H1 (cell line): ENCODE data around the gene CXXC5. TPM values are rescaled to one million over a fixed set of nuclear protein-coding genes. Genes with fewer than 3 reads are reported as not detected.
A peak's percentile ranks its signal among the peaks of the same experiment; 100 is the strongest.

Source experiments
- CTCF ChIA-PET: fragments of 300-600 bp; sonication (Branson Sonifier 250); formaldehyde crosslinking; loops from one replicate; lab custom pipeline; 2021; ENCODE audit not compliant: partially characterized antibody; lab: Charles Lee
- POLR2A ChIA-PET: fragments of 300-600 bp; sonication (Branson Sonifier 250); formaldehyde crosslinking; loops from one replicate; lab custom pipeline; 2021; ENCODE audit warnings: inconsistent platforms; ENCODE audit not compliant: partially characterized antibody; lab: Charles Lee
- DNase-seq, 2 experiments: peaks; one replicate each; pipeline versions ENCODE4 v3.0.0 to v3.0.0-alpha.2; 2010 to 2022; ENCODE audit warnings: low spot score in 2 of 2, low read depth in 1 of 2, mixed read lengths in 1 of 2
- FAIRE-seq: peaks from 2 replicates; lab custom pipeline; 2011; peaks lifted over from hg19 to GRCh38; lab: Jason Lieb, UNC
- H2AFZ ChIP-seq: 2 replicates; pipeline ENCODE4 v1.8.1; 2012; ENCODE audit warnings: low read length, inconsistent platforms
- H2AK5ac ChIP-seq: 2 replicates; pipeline ENCODE4 v1.6.1; 2013; ENCODE audit warnings: low read depth, low read length
- H2BK120ac ChIP-seq: replicated peaks from 2 replicates; pipeline ENCODE3; 2013; ENCODE audit warnings: low read depth, low read length, inconsistent platforms
- H2BK12ac ChIP-seq: 2 replicates; pipeline ENCODE4 v1.6.1; 2013; ENCODE audit warnings: low read depth, low read length
- H2BK15ac ChIP-seq: 2 replicates; pipeline ENCODE4 v1.6.1; 2013; ENCODE audit warnings: low read length
- H2BK20ac ChIP-seq: 2 replicates; pipeline ENCODE4 v1.6.1; 2013; ENCODE audit warnings: low read length
- H2BK5ac ChIP-seq: 2 replicates; pipeline ENCODE4 v1.6.1; 2013; ENCODE audit warnings: low read depth, low read length
- H3K14ac ChIP-seq: 2 replicates; pipeline ENCODE4 v1.6.1; 2013; ENCODE audit warnings: inconsistent platforms; ENCODE audit not compliant: insufficient read length
- H3K18ac ChIP-seq: 2 replicates; pipeline ENCODE4 v1.6.1; 2013; ENCODE audit warnings: low read length; ENCODE audit errors: extremely low read depth
- H3K23ac ChIP-seq: 2 replicates; pipeline ENCODE4 v1.6.1; 2013; ENCODE audit warnings: inconsistent platforms; ENCODE audit not compliant: insufficient read length
- H3K23me2 ChIP-seq: 2 replicates; pipeline ENCODE4 v1.6.1; 2013; ENCODE audit warnings: low read depth, low read length
- H3K27ac ChIP-seq: 2 replicates; pipeline ENCODE4 v1.6.1; 2011; ENCODE audit warnings: low read depth, low read length, inconsistent platforms
- H3K27me3 ChIP-seq, 4 experiments: replicated peaks in 1 of 4; 1 replicate in 1 of 4; 2 replicates in 3 of 4; pipeline versions ENCODE4 v1.6.1 to v1.8.1; 2011 to 2013; ENCODE audit warnings: low read length in 3 of 4, mild to moderate bottlenecking in 3 of 4, inconsistent platforms in 2 of 4, mixed read lengths in 2 of 4, moderate library complexity in 1 of 4; ENCODE audit not compliant: control insufficient read depth in 3 of 4, insufficient read depth in 3 of 4; ENCODE audit errors: extremely low read depth in 1 of 4
- H3K36me3 ChIP-seq, 4 experiments: 2 replicates each; pipeline versions ENCODE4 v1.6.1 to v1.8.1; 2011 to 2013; ENCODE audit warnings: mild to moderate bottlenecking in 4 of 4, low read length in 3 of 4, moderate library complexity in 2 of 4, control low read depth in 1 of 4, inconsistent platforms in 1 of 4; ENCODE audit not compliant: insufficient read depth in 4 of 4, control insufficient read depth in 2 of 4
- H3K4ac ChIP-seq: replicated peaks from 2 replicates; pipeline ENCODE3; 2013; ENCODE audit warnings: low read length, low read depth, mixed read lengths, inconsistent platforms; ENCODE audit not compliant: insufficient read length
- H3K4me1 ChIP-seq, 4 experiments: replicated peaks in 1 of 4; 1 replicate in 1 of 4; 2 replicates in 3 of 4; pipeline versions ENCODE4 v1.6.1 to v1.8.1; 2011 to 2013; ENCODE audit warnings: low read length in 3 of 4, inconsistent platforms in 2 of 4, mixed read lengths in 1 of 4; ENCODE audit not compliant: insufficient read depth in 4 of 4, control insufficient read depth in 3 of 4
- H3K4me2 ChIP-seq, 2 experiments: 2 replicates each; pipeline versions ENCODE4 v1.6.1 to v1.8.1; 2011 to 2013; ENCODE audit warnings: low read depth in 2 of 2, low read length in 2 of 2, control low read depth in 1 of 2, inconsistent platforms in 1 of 2, mild to moderate bottlenecking in 1 of 2; ENCODE audit not compliant: insufficient read depth in 1 of 2
- H3K4me3 ChIP-seq, 4 experiments: fragments of 200-600, 300-600 bp in 1 of 4; sonication (generic), shearing (Covaris generic), sonication (Bioruptor Twin) in 1 of 4; 2 replicates each; pipeline versions ENCODE4 v1.5.1 to v1.8.1; 2011 to 2016; ENCODE audit warnings: low read length in 4 of 4, low read depth in 3 of 4, control low read depth in 2 of 4, inconsistent platforms in 2 of 4, mild to moderate bottlenecking in 2 of 4, mixed read lengths in 1 of 4, moderate library complexity in 1 of 4; ENCODE audit not compliant: insufficient read depth in 2 of 4; ENCODE audit errors: extremely low read depth in 1 of 4
- H3K56ac ChIP-seq: replicated peaks from 2 replicates; pipeline ENCODE3; 2013; ENCODE audit warnings: low read depth, mild to moderate bottlenecking, mixed read lengths, low read length, inconsistent platforms; ENCODE audit not compliant: insufficient read length
- H3K79me1 ChIP-seq: 2 replicates; pipeline ENCODE4 v1.6.1; 2013; ENCODE audit warnings: low read depth, low read length, control low read depth
- H3K79me2 ChIP-seq, 2 experiments: 2 replicates each; pipeline versions ENCODE4 v1.6.1 to v1.8.1; 2012 to 2013; ENCODE audit warnings: low read length in 2 of 2, mild to moderate bottlenecking in 2 of 2, inconsistent platforms in 1 of 2; ENCODE audit not compliant: insufficient read depth in 2 of 2, control insufficient read depth in 1 of 2
- H3K9ac ChIP-seq, 4 experiments: replicated peaks in 1 of 4; 1 replicate in 1 of 4; 2 replicates in 3 of 4; pipeline versions ENCODE4 v1.6.1 to v1.8.1; 2011 to 2013; ENCODE audit warnings: low read depth in 3 of 4, low read length in 3 of 4, control low read depth in 2 of 4, mild to moderate bottlenecking in 2 of 4, moderate library complexity in 2 of 4, inconsistent platforms in 1 of 4; ENCODE audit errors: extremely low read depth in 1 of 4
- H3K9me3 ChIP-seq, 2 experiments: 2 replicates each; pipeline versions ENCODE4 v1.6.1 to v1.8.1; 2012 to 2013; ENCODE audit warnings: mild to moderate bottlenecking in 2 of 2, moderate library complexity in 2 of 2, control low read depth in 1 of 2, inconsistent platforms in 1 of 2, low read depth in 1 of 2, low read length in 1 of 2, mixed read lengths in 1 of 2; ENCODE audit not compliant: insufficient read depth in 2 of 2
- H4K20me1 ChIP-seq, 2 experiments: replicated peaks in 1 of 2; 2 replicates each; pipeline versions ENCODE3 to v1.8.1; 2011 to 2013; ENCODE audit warnings: inconsistent platforms in 2 of 2, low read length in 2 of 2, mild to moderate bottlenecking in 1 of 2; ENCODE audit not compliant: insufficient read depth in 2 of 2, control insufficient read depth in 1 of 2
- H4K5ac ChIP-seq: 2 replicates; pipeline ENCODE4 v1.6.1; 2013; ENCODE audit warnings: low read length, low read depth, mixed read lengths, inconsistent platforms; ENCODE audit not compliant: insufficient read length
- H4K8ac ChIP-seq: 2 replicates; pipeline ENCODE4 v1.8.0; 2013; ENCODE audit warnings: mild to moderate bottlenecking, moderate library complexity, low read length, inconsistent platforms; ENCODE audit not compliant: insufficient read depth; ENCODE audit errors: extremely low read depth
- H4K91ac ChIP-seq: replicated peaks from 2 replicates; pipeline ENCODE3; 2013; ENCODE audit warnings: low read length, mixed read lengths, inconsistent platforms; ENCODE audit not compliant: insufficient read length
- CHD1 ChIP-seq: IDR thresholded peaks from 2 replicates; pipeline ENCODE4 v1.6.1; 2012; ENCODE audit warnings: low read depth, low read length, improper control_type of control experiment
- CTBP2 ChIP-seq: IDR thresholded peaks from 2 replicates; pipeline ENCODE4 v1.7.0; 2011; ENCODE audit warnings: borderline replicate concordance, mild to moderate bottlenecking, moderate library complexity, mixed read lengths, low read length; ENCODE audit not compliant: insufficient read depth, insufficient read length
- EGR1 ChIP-seq: IDR thresholded peaks from 2 replicates; pipeline ENCODE4 v1.6.1; 2011; ENCODE audit warnings: low read depth, low read length, borderline replicate concordance
- HDAC6 ChIP-seq: IDR thresholded peaks from one replicate; pipeline ENCODE4 v1.7.1; 2012; ENCODE audit warnings: low read depth, mild to moderate bottlenecking, inconsistent platforms, low read length, moderate library complexity
- PHF8 ChIP-seq: fragments of 200-600 bp; sonication (generic); conservative IDR thresholded peaks from 2 replicates; pipeline ENCODE4 v1.7.1; 2012; ENCODE audit warnings: low read depth, mild to moderate bottlenecking, inconsistent platforms, low read length, moderate library complexity
- POLR2A ChIP-seq, 2 experiments: IDR thresholded peaks; 1 replicate in 1 of 2; 2 replicates in 1 of 2; pipeline ENCODE4 v1.6.1; 2011; ENCODE audit warnings: low read depth in 2 of 2, low read length in 2 of 2, mild to moderate bottlenecking in 2 of 2; ENCODE audit errors: control extremely low read depth in 1 of 2
- RFX5 ChIP-seq: IDR thresholded peaks from 2 replicates; pipeline ENCODE4 v1.6.1; 2011; ENCODE audit warnings: low read depth, low read length, improper control_type of control experiment, borderline replicate concordance
- SIX5 ChIP-seq: IDR thresholded peaks from 2 replicates; pipeline ENCODE4 v1.6.1; 2011; ENCODE audit warnings: mild to moderate bottlenecking, low read depth, low read length
- SP2 ChIP-seq: IDR thresholded peaks from 2 replicates; pipeline ENCODE4 v1.6.1; 2012; ENCODE audit warnings: mild to moderate bottlenecking, low read length, inconsistent platforms
- TEAD4 ChIP-seq: IDR thresholded peaks from 2 replicates; pipeline ENCODE4 v1.6.1; 2012; ENCODE audit warnings: low read depth, low read length, inconsistent platforms, mixed read lengths
- WGBS, 2 experiments: shearing (Covaris generic) in 1 of 2; methylation state at CpG; one replicate each; pipeline versions ENCODE4 v1.1.6 to v1.1.7; 2013 to 2015; ENCODE audit warnings: low lambda C conversion rate in 2 of 2, mixed read lengths in 2 of 2, inconsistent platforms in 1 of 2, low coverage in 1 of 2, missing lambda C conversion rate in 1 of 2; ENCODE audit not compliant: insufficient replicate concordance in 2 of 2, insufficient coverage in 1 of 2, insufficient read length in 1 of 2; ENCODE audit errors: extremely low coverage in 1 of 2, missing lambda C conversion rate in 1 of 2; 5-methylcytosine and 5-hydroxymethylcytosine counted together
- polyA plus RNA-seq, 7 experiments: library from polyadenylated mRNA; depleted of rRNA in 3 of 7; stranded (reverse) in 5 of 7; unstranded in 2 of 7; fragments of >200 nt in 5 of 7; fragments of 200-250 nt in 2 of 7; gene quantifications; 1 replicate in 5 of 7; 2 replicates in 1 of 7; 4 replicates in 1 of 7; pipeline versions ENCODE4 v1.2.1 to v1.2.3, GENCODE V29; 2011 to 2013; ENCODE audit warnings: missing spikeins in 2 of 7, mixed read lengths in 2 of 7
- total RNA-seq: library from RNA; stranded (reverse); fragmentation: NEBNext Ultra II Directional; extraction: Animal tissue kit (Norgen Biotek cat#: 25700); gene quantifications from 2 replicates; pipeline ENCODE4 v1.2.1, GENCODE V29; 2021

Gene CXXC5
- total and polyA plus RNA-seq, 2 of the 8 experiments (the other 6 are each of a cell fraction or from before 2014, with no cell fraction given) = 61.4 to 74.0 TPM

DNA sequence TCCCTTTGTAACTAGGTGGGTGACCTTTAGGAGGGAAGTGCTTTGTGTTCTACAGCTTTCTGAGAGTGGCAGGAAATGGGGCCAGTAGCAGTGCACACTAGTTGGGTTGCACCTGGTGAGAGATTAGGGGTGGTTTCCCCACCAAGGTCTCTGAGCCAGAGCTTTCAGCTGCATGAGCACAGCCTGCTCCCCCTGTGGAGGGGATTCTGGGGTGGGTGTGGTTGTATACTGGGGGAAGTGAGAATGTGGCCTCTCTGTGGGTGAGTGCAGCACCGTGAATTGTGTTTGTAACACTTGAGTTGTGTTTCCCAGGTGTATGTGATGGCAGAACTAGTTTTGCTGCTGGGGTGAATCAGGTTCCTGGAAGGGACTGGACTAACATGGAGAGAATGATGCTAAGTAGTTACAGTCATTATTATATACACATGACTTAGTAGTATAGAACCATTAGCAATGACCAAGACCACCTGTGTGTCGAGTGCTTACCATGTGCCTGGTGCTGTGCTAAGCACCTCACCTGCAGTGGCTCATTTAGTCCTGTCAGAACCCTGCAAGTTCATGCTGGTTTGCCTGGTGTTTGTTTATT lies 11.8 kb upstream of the CXXC5 start:
- Histone ChIP-seq H3K4me1 (peaks cover 29 to 54% (median 42%) of the 10 kb centered on the region in 4 experiments), H3K79me1 (no peaks in the 10 kb centered on the region; the same call in 1 of the 2 replicates), H3K4ac (no peak overlapping the region), H3K23ac (no peak overlapping the region), H3K27ac (no peak overlapping the region), H2BK12ac (peak overlapping the region; percentile 99; the same call in 1 of the 2 replicates), H3K18ac (peak overlapping the region; percentile 55; the same call in 1 of the 2 replicates), H3K23me2 (peaks cover 6% of the 10 kb centered on the region), H2BK20ac (peak overlapping the region; percentile 4; the same call in 1 of the 2 replicates), H3K36me3 (no peaks in the 10 kb centered on the region), H2BK5ac (peak overlapping the region; percentile 1; the same call in 1 of the 2 replicates), H2BK15ac (peak overlapping the region; percentile 93; the same call in 1 of the 2 replicates), H4K20me1 (peaks cover 0 to 15% of the 10 kb centered on the region in 2 experiments), H3K4me2 (peak overlapping the region; percentile 66 to 87; a peak in 2 of 4 replicates), H3K27me3 (no peaks in the 10 kb centered on the region; a peak in 1 of 7 replicates), H4K8ac (no peak overlapping the region), H3K9ac (no peak overlapping the region), H3K79me2 (peaks cover 0 to 4% of the 10 kb centered on the region in 2 experiments; a peak in 1 of 4 replicates), H4K5ac (no peak overlapping the region), H4K91ac (no peak overlapping the region), H3K56ac (no peak overlapping the region), H2AK5ac (peak overlapping the region; percentile 100), H3K4me3 (no peak overlapping the region), H2BK120ac (no peak overlapping the region), H2AFZ (no peak overlapping the region), H3K14ac (no peak overlapping the region), H3K9me3 (no peaks in the 10 kb centered on the region)
- POLR2A ChIA-PET = interaction anchor here (0.6 to 9.8 kb wide), 17 partner anchors 14 to 140 kb away, joined by 3 to 212 read pairs (median 4); partner anchors contain the start of gene CXXC5
- no peak for FAIRE-seq
- CTCF ChIA-PET = interaction anchor here (0.6 to 20.3 kb wide), 36 partner anchors 9 to 333 kb away, joined by 3 to 385 read pairs (median 8); partner anchors contain the start of gene CXXC5
- WGBS, 2 experiments = 88% methylated on average over 2 of the region's 2 CpGs; no CpG with 5 or more reads in 1 of the 2 experiments
- peak in 1 of 2 experiments; percentile 57 for DNase-seq
- no peak for TF ChIP-seq RFX5
- no peak for TF ChIP-seq CTBP2
- no peak for TF ChIP-seq CHD1
- TF ChIP-seq EGR1 = no peak
- no peak for TF ChIP-seq HDAC6
- TF ChIP-seq SIX5 = no peak
- no peak for TF ChIP-seq TEAD4
- no peak for TF ChIP-seq POLR2A (IDR thresholded peaks at IDR 0.05; ENCODE audit: control extremely low read depth in 1 of 2, low read depth in 2 of 2, low read length in 2 of 2)
- TF ChIP-seq SP2 = no peak
- no peak for TF ChIP-seq PHF8
